HepG2 (cell line): Measurements from ENCODE around the gene RPUSD4. TPM values are rescaled to one million over a fixed set of nuclear protein-coding genes. Genes with fewer than 3 reads are reported as not detected.

Experiments
- ATAC-seq: fragments of 200-7000 bp; cut with Tn5 transposase; 3 replicates; pipeline ENCODE4 v1.9.1; 2020; ENCODE audit warnings: mild to moderate bottlenecking, moderate library complexity
- BruUV-seq: library from RNA; stranded (reverse); fragments of 400-500 nt; replicated peaks from 2 replicates; lab custom pipeline; 2021; lab: Mats Ljungman, UMichigan
- CTCF ChIA-PET: fragments of 300-600 bp; formaldehyde crosslinking; extraction: SDS; loops from one replicate; lab custom pipeline; 2021; ENCODE audit warnings: low total read pairs, inconsistent platforms, low intra/inter-chr PET ratio; lab: Yijun Ruan, JAX
- POLR2A ChIA-PET: fragments of 350-600 bp; sonication (Branson Sonifier 250); formaldehyde crosslinking; loops from one replicate; lab custom pipeline; 2020; ENCODE audit warnings: antibody characterized with exemption, inconsistent platforms; lab: Yijun Ruan, JAX
- DNase-seq: peaks from one replicate; pipeline ENCODE4 v3.0.0-alpha.2; 2015; ENCODE audit warnings: low spot score
- FAIRE-seq: peaks from 3 replicates; lab custom pipeline; 2011; peaks lifted over from hg19 to GRCh38; lab: Jason Lieb, UNC
- H2AFZ ChIP-seq: one replicate; pipeline ENCODE4 v1.6.1; 2011; ENCODE audit warnings: low read length, inconsistent platforms
- H3K27ac ChIP-seq: fragments of 300-600 bp; 3 replicates; pipeline ENCODE4 v1.8.0; 2011; ENCODE audit warnings: mixed run types, mild to moderate bottlenecking, mixed read lengths, low read length, inconsistent platforms; ENCODE audit not compliant: insufficient read depth; ENCODE audit errors: extremely low read length
- H3K27me3 ChIP-seq, 2 experiments: fragments of 200-600 bp in 1 of 2; 2 replicates in 1 of 2; 3 replicates in 1 of 2; pipeline versions ENCODE4 v1.6.0 to v1.8.0; 2011; ENCODE audit warnings: low read length in 2 of 2, mild to moderate bottlenecking in 2 of 2, moderate library complexity in 2 of 2, inconsistent platforms in 1 of 2; ENCODE audit not compliant: insufficient read depth in 2 of 2, control insufficient read depth in 1 of 2
- H3K36me3 ChIP-seq, 2 experiments: fragments of 200-600 bp in 1 of 2; replicated peaks in 1 of 2; 2 replicates in 1 of 2; 3 replicates in 1 of 2; pipeline versions ENCODE4 v1.5.1 to v1.8.0; 2011; ENCODE audit warnings: low read length in 2 of 2, inconsistent platforms in 1 of 2; ENCODE audit not compliant: insufficient read depth in 2 of 2, control insufficient read depth in 1 of 2
- H3K4me1 ChIP-seq: 2 replicates; pipeline ENCODE4 v1.5.1; 2012; ENCODE audit warnings: low read length, inconsistent platforms; ENCODE audit not compliant: insufficient read depth
- H3K4me2 ChIP-seq: 2 replicates; pipeline ENCODE4 v1.6.0; 2011; ENCODE audit warnings: low read depth, low read length, inconsistent platforms
- H3K4me3 ChIP-seq, 3 experiments: fragments of 200-600 bp in 1 of 3; sonication (generic), shearing (Covaris generic) in 1 of 3; replicated peaks in 1 of 3; 2 replicates each; pipeline ENCODE4 v1.5.1; 2011 to 2016; ENCODE audit warnings: low read length in 3 of 3, inconsistent platforms in 2 of 3, low read depth in 2 of 3, mild to moderate bottlenecking in 2 of 3, control low read depth in 1 of 3, mixed read lengths in 1 of 3; ENCODE audit not compliant: insufficient read depth in 1 of 3
- H3K79me2 ChIP-seq: one replicate; pipeline ENCODE4 v1.6.1; 2011; ENCODE audit warnings: low read length, inconsistent platforms; ENCODE audit not compliant: insufficient read depth
- H3K9ac ChIP-seq: 2 replicates; pipeline ENCODE4 v1.6.0; 2011; ENCODE audit warnings: mild to moderate bottlenecking, low read depth, low read length, inconsistent platforms; ENCODE audit not compliant: insufficient read depth
- H3K9me3 ChIP-seq: 2 replicates; pipeline ENCODE4 v1.5.1; 2012; ENCODE audit warnings: mild to moderate bottlenecking, low read length
- H4K20me1 ChIP-seq: 2 replicates; pipeline ENCODE4 v1.6.0; 2011; ENCODE audit warnings: inconsistent platforms, mild to moderate bottlenecking, low read length, moderate library complexity; ENCODE audit not compliant: insufficient read depth
- ERF ChIP-seq: IDR thresholded peaks from 2 replicates; pipeline ENCODE4 v1.6.1; 2018; ENCODE audit warnings: missing biosample characterization, missing genetic modification reagents
- HNF4A ChIP-seq: sonication (generic); formaldehyde crosslinking; IDR thresholded peaks from 2 replicates; pipeline ENCODE4 v1.4.0; 2020; ENCODE audit warnings: missing genetic modification reagents
- KLF16 ChIP-seq, 2 experiments: sonication (generic) in 1 of 2; formaldehyde crosslinking in 1 of 2; IDR thresholded peaks; 2 replicates each; pipeline versions ENCODE4 v1.6.1 to v1.8.0; 2016 to 2023; ENCODE audit warnings: missing genetic modification reagents in 2 of 2, missing compliant biosample characterization in 1 of 2
- MIER2 ChIP-seq: IDR thresholded peaks from 2 replicates; pipeline ENCODE4 v1.6.1; 2016; ENCODE audit warnings: missing biosample characterization, missing genetic modification reagents
- PCBP1 ChIP-seq: fragments of 200-400 bp; formaldehyde crosslinking; IDR thresholded peaks from 2 replicates; pipeline ENCODE4 v1.6.1; 2017; ENCODE audit warnings: mild to moderate bottlenecking, low read depth, low read length, borderline replicate concordance
- PHF8 ChIP-seq: sonication (generic); formaldehyde crosslinking; IDR thresholded peaks from 2 replicates; pipeline ENCODE4 v1.5.0; 2020; ENCODE audit warnings: missing genetic modification reagents
- REPIN1 ChIP-seq: sonication (generic); formaldehyde crosslinking; IDR thresholded peaks from 2 replicates; pipeline ENCODE4 v1.8.0; 2022; ENCODE audit warnings: missing genetic modification reagents, low read depth, mild to moderate bottlenecking, borderline replicate concordance
- RFX5 ChIP-seq: IDR thresholded peaks from 2 replicates; pipeline ENCODE4 v1.6.1; 2011; ENCODE audit warnings: low read depth, low read length, improper control_type of control experiment
- SCMH1 ChIP-seq: sonication (generic); formaldehyde crosslinking; IDR thresholded peaks from 2 replicates; pipeline ENCODE4 v1.9.0; 2021; ENCODE audit warnings: missing genetic modification reagents, mild to moderate bottlenecking, borderline replicate concordance
- SIX4 ChIP-seq: sonication (generic); formaldehyde crosslinking; IDR thresholded peaks from 2 replicates; pipeline ENCODE4 v1.4.0; 2020; ENCODE audit warnings: missing genetic modification reagents
- STAT5B ChIP-seq: sonication (generic); formaldehyde crosslinking; IDR thresholded peaks from 2 replicates; pipeline ENCODE4 v1.4.0; 2020; ENCODE audit warnings: missing genetic modification reagents
- ZGPAT ChIP-seq: IDR thresholded peaks from 2 replicates; pipeline ENCODE4 v1.6.1; 2016; ENCODE audit warnings: mild to moderate bottlenecking
- ZNF430 ChIP-seq: sonication (generic); formaldehyde crosslinking; IDR thresholded peaks from 2 replicates; pipeline ENCODE4 v1.9.0; 2021; ENCODE audit warnings: mild to moderate bottlenecking, missing genetic modification reagents
- ZNF543 ChIP-seq: sonication (generic); formaldehyde crosslinking; IDR thresholded peaks from 2 replicates; pipeline ENCODE4 v1.4.0; 2020; ENCODE audit warnings: mild to moderate bottlenecking, missing genetic modification reagents
- ZNF570 ChIP-seq: sonication (generic); formaldehyde crosslinking; IDR thresholded peaks from 2 replicates; pipeline ENCODE4 v1.4.0; 2020; ENCODE audit warnings: mild to moderate bottlenecking, missing genetic modification reagents, borderline replicate concordance
- ZNF614 ChIP-seq: IDR thresholded peaks from 2 replicates; pipeline ENCODE4 v1.6.1; 2018; ENCODE audit warnings: missing biosample characterization, missing genetic modification reagents, inconsistent platforms, borderline replicate concordance
- ZNF737 ChIP-seq: sonication (generic); formaldehyde crosslinking; IDR thresholded peaks from 2 replicates; pipeline ENCODE4 v1.5.0; 2020; ENCODE audit warnings: missing genetic modification reagents, mild to moderate bottlenecking, borderline replicate concordance
- ZZZ3 ChIP-seq: sonication (generic); formaldehyde crosslinking; IDR thresholded peaks from 2 replicates; pipeline ENCODE4 v1.4.0; 2020; ENCODE audit warnings: missing genetic modification reagents, mild to moderate bottlenecking, borderline replicate concordance
- WGBS: methylation state at CpG from one replicate; pipeline ENCODE4 v1.1.6; 2017; ENCODE audit warnings: low lambda C conversion rate; 5-methylcytosine and 5-hydroxymethylcytosine counted together
- in situ Hi-C: cut with HindIII; loops from 2 replicates; pipeline ENCODE4 v1.10.0; 2017; ENCODE audit warnings: low pct_unique_long_range_greater_than_20kb; ENCODE audit not compliant: extremely low pct_ligation_motif_present
- intact Hi-C: fragments of 100-400 bp; cut with micrococcal nuclease; formaldehyde crosslinking; loops from one replicate; pipeline ENCODE4 v1.10.0; 2022; ENCODE audit not compliant: unreplicated experiment
- polyA plus RNA-seq, 8 experiments: library from polyadenylated mRNA; depleted of rRNA in 3 of 8; stranded (reverse) in 7 of 8; unstranded in 1 of 8; fragments of >200 nt; fragmentation: Illumina TruSeq in 4 of 8; extraction: Trizol in 4 of 8; gene quantifications; 2 replicates each; pipeline versions ENCODE4 v1.2.1 to v1.2.3, GENCODE V29; 2011 to 2016; ENCODE audit warnings: low read depth in 4 of 8, missing spikeins in 1 of 8, mixed read lengths in 1 of 8; ENCODE audit not compliant: insufficient read depth in 1 of 8
- total RNA-seq, 5 experiments: library from RNA; depleted of rRNA; stranded (reverse); fragments of >200 nt; fragmentation: Illumina TruSeq; extraction: Trizol; gene quantifications; 2 replicates each; pipeline ENCODE4 v1.2.3, GENCODE V29; 2016; ENCODE audit warnings: low read depth in 1 of 5
- TF ChIP-seq, protein P1 (sequence below): sonication (generic); formaldehyde crosslinking; IDR thresholded peaks from 2 replicates; pipeline ENCODE4 v1.5.0; 2020; ENCODE audit warnings: missing genetic modification reagents
- TF ChIP-seq, protein P2 (sequence below): sonication (generic); formaldehyde crosslinking; IDR thresholded peaks from 2 replicates; pipeline ENCODE4 v1.4.0; 2020; ENCODE audit warnings: missing genetic modification reagents, borderline replicate concordance

The RPUSD4 gene
- total and polyA plus RNA-seq, 2 of the 13 experiments (the other 11 are each of a cell fraction or from before 2014, with no cell fraction given): 45.0 to 52.9 TPM

DNA sequence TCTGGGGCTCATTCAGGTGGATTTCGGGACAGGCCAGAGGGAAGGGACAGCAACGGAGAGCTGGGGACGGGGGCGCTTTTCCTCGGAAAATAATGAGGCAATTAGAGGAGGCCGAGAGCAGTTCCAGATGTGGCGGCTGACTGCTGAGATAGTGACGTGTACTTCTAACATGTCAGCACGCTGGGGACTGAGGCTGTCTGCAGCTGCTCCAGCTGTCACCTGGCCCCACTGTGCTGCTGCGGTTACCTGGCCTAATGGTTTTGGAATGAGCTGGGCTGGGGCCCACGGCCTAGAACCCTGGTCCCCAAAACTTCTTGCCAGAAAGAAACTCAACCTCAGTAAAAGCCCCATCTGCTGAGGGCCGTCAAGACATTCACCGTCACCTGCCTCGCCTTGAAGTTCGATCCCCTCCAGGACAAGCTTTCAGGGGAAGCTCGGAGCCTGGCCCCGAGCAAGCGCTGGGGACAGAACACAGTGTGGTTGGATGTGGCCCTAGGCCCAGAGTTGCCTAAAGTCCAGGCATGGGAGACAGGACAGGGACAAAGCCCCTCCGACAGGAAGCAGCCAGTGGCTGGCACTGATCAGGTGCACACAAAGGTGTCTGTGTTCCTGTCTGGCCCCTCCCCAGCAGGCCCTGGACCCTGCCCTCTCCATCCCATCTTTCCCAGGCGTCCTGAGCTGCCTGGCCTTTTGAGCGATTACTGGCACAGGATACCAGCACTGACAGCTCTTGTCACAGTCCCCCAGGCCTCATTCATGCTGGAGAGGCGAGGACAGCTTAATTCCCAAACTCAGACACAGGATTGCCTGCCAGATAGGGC lies 22.1 kb downstream of the RPUSD4 start:
- FAIRE-seq (peak; percentile 99), DNase-seq (peak; percentile 94), ATAC-seq (peak; percentile 82)
- Histone ChIP-seq H3K36me3 (peaks cover 2 to 18% of the 10 kb centered on the region in 2 experiments; a peak in 2 of 5 replicates), H3K4me1 (peaks cover 99% of the 10 kb centered on the region), H3K4me3 (peak overlapping the region in 1 of 3 experiments; percentile 19; a peak in 1 of 6 replicates), H2AFZ (no peak overlapping the region), H3K9ac (peak overlapping the region; percentile 63), H3K4me2 (peak overlapping the region; percentile 36), H3K27ac (peak overlapping the region; percentile 81), H3K79me2 (no peaks in the 10 kb centered on the region), H4K20me1 (no peaks in the 10 kb centered on the region), H3K27me3 (no peaks in the 10 kb centered on the region), H3K9me3 (no peaks in the 10 kb centered on the region)
- CTCF ChIA-PET: no interaction called here
- no TSS peak for BruUV-seq
- intact Hi-C loops: loop anchor here (2.0 kb wide), 1 partner anchor 29 kb away; no protein-coding TSS in a partner anchor
- 95% methylated on average over 8 of the region's 22 CpGs for whole genome bisulfite sequencing
- POLR2A ChIA-PET: interaction anchor here (0.8 to 7.7 kb wide), 14 partner anchors 22 to 264 kb away, joined by 3 to 87 read pairs (median 4); partner anchors contain the start of genes FAM118B and RPUSD4
- in situ Hi-C loops: loop anchor here (5.0 kb wide), 1 partner anchor 267 kb away; no protein-coding TSS in a partner anchor
- peak; percentile 58 for TF ChIP-seq PHF8
- no peak for TF ChIP-seq MIER2 (CRISPR knock-in tag)
- TF ChIP-seq, protein P1, sequence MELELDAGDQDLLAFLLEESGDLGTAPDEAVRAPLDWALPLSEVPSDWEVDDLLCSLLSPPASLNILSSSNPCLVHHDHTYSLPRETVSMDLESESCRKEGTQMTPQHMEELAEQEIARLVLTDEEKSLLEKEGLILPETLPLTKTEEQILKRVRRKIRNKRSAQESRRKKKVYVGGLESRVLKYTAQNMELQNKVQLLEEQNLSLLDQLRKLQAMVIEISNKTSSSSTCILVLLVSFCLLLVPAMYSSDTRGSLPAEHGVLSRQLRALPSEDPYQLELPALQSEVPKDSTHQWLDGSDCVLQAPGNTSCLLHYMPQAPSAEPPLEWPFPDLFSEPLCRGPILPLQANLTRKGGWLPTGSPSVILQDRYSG (CRISPR knock-in tag): no peak
- no peak for TF ChIP-seq PCBP1
- no peak for TF ChIP-seq ZNF570 (CRISPR knock-in tag)
- peak; percentile 87; the same call in 1 of the 2 replicates for TF ChIP-seq ZNF614
- peak; percentile 72; the same call in 1 of the 2 replicates for TF ChIP-seq REPIN1 (CRISPR knock-in tag)
- TF ChIP-seq STAT5B: no peak
- TF ChIP-seq ZNF430 (CRISPR knock-in tag): 0 out of 2 replicates have a peak, but pooled peaks have one; percentile 34
- peak; percentile 34; the same call in 1 of the 2 replicates for TF ChIP-seq SIX4 (CRISPR knock-in tag)
- no peak for TF ChIP-seq RFX5
- no peak; the same call in 1 of the 2 replicates for TF ChIP-seq ZGPAT (CRISPR knock-in tag)
- TF ChIP-seq ZNF543: peak; percentile 23; the same call in 1 of the 2 replicates
- peak; percentile 96 for TF ChIP-seq HNF4A (CRISPR knock-in tag)
- TF ChIP-seq ZZZ3: 0 out of 2 replicates have a peak, but pooled peaks have one; percentile 75
- peak; percentile 93; the same call in 1 of the 2 replicates for TF ChIP-seq ERF (CRISPR knock-in tag)
- peak in 1 of 2 experiments; percentile 40; a peak in 1 of 4 replicates for TF ChIP-seq KLF16 (CRISPR knock-in tag; IDR thresholded peaks at IDR 0.05)
- no peak for TF ChIP-seq SCMH1 (CRISPR knock-in tag)
- TF ChIP-seq ZNF737 (CRISPR knock-in tag): no peak
- TF ChIP-seq, protein P2, sequence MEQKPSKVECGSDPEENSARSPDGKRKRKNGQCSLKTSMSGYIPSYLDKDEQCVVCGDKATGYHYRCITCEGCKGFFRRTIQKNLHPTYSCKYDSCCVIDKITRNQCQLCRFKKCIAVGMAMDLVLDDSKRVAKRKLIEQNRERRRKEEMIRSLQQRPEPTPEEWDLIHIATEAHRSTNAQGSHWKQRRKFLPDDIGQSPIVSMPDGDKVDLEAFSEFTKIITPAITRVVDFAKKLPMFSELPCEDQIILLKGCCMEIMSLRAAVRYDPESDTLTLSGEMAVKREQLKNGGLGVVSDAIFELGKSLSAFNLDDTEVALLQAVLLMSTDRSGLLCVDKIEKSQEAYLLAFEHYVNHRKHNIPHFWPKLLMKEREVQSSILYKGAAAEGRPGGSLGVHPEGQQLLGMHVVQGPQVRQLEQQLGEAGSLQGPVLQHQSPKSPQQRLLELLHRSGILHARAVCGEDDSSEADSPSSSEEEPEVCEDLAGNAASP (CRISPR knock-in tag): peak; percentile 84; the same call in 1 of the 2 replicates
